ENCODE measurements around the gene CYP27A1. TPM values are rescaled to one million over a fixed set of nuclear protein-coding genes. Genes with fewer than 3 reads are reported as not detected.

Gene CYP27A1
- total RNA-seq, result 0.27 TPM

GRCh38 chr2:218781691-218782527 lies at the start of gene CYP27A1:
Gene CYP27A1 (plus strand): TSS chr2:218782147. CDS start chr2:218782183, 36 bp downstream.
- DNase-seq (ENCODE audit: low read depth in 2 of 3, low spot score in 2 of 3), result peak in 1 of 3 donors; percentile 23

DNA sequence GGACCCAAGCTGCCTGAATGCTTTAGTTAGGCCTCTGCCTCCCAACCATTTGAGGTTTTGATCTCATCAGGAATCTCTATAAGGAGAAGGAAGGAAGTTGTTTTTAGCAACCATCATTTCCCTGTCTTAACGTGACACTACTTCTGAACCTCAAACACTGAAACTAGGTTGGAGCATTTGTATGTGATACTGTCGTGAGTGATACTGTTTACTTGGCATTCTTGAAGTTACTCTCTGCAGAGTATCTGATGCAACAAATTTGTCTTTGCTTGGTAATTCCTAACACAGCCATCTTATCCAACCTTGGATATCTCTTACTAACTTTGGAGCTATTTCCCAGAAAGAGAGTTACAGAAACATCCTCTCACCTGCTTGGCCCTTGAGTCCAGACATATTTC lies 49.2 kb upstream of the CYP27A1 start:
- DNase-seq (ENCODE audit: low read depth in 2 of 3, low spot score in 2 of 3), result no peak

GRCh38 chr2:218733171-218734021 lies 48.6 kb upstream of the CYP27A1 start:
- DNase-seq (ENCODE audit: low read depth in 2 of 3, low spot score in 2 of 3), result peak in 1 of 3 donors; percentile 33

GRCh38 chr2:218734190-218734975 lies 47.6 kb upstream of the CYP27A1 start:
- DNase-seq (ENCODE audit: low read depth in 2 of 3, low spot score in 2 of 3), result no peak

DNA sequence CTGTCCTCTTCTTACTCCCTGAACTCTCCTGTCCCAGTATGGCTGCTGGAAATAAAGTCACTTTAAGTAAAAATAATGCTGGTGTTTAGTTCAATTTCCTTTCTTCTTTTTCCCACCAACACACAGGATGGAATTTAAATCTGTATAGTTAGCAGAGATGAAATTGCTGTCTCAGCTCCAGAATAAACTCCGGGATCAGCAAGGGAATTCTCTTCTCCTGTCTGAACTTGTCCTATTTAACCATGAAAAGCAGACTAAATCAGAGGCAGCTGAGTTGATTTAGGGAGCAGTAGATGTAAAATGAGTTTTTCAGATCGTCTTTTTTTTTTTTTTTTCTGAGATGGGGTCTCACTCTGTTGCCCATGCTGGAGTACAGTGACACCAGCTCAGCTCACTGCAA lies 45.4 kb upstream of the CYP27A1 start:
- no peak for DNase-seq (ENCODE audit: low read depth in 2 of 3, low spot score in 2 of 3)

DNA sequence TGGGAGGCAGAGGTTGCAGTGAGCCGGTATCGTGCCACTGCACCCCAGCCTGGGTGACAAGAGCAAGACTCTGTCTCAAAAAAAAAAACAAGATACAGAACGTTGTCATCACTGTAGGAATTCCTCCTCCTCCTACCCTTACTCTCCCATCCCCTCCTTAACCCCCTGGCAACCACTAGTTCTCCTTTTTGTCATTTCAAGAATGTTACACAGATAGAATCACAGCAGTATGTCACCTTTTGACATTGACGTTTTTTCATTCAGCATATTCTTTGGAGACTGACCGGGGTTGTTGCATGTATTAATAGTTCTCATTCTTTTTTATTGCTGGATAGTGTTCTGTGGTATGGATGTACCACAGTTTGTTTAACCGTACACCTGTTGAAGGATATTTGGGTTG lies 38.9 kb upstream of the CYP27A1 start:
- DNase-seq (ENCODE audit: low read depth in 2 of 3, low spot score in 2 of 3), result no peak

DNA sequence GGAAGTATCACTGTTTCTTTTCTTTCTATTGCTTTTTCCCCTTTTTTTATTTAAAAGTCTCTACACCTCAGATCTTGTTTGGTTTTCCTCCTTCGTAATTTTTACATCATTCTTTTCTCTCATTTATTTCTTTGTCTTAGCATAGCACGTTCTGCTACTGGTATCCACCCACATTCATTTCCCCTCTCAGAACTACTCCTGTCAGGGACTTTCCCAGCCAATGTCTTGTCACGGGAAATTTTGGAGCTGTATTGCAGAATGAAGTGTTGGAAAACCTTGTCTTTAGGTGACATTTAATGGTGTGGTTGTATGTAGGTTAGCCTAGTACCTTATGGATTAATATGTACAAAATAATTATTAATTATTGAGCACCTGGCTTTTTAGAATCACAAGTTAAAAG lies 37.3 kb upstream of the CYP27A1 start:
- DNase-seq (ENCODE audit: low read depth in 2 of 3, low spot score in 2 of 3), result no peak

DNA sequence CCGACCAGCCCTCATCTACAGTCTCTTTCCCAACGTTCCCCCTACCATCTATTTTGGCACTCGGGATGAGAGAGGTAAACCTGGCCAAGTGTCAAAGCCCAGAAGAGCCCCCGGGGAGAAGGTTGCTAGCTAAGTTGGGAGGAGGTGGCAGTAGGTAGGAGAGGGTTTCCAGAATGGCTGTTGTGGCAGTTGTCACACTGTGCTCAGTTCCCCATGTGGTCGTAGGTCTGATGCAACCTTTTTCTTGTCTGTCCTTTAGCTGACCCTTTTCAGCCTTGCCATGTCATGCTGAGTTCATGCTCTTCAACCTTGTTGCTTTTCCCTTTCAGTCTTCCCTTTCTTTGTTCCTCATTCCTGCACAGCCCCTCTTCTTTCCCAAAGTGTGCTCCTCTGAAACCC lies 36.8 kb upstream of the CYP27A1 start:
- DNase-seq (ENCODE audit: low read depth in 2 of 3, low spot score in 2 of 3), result peak in 1 of 3 donors; percentile 11

DNA sequence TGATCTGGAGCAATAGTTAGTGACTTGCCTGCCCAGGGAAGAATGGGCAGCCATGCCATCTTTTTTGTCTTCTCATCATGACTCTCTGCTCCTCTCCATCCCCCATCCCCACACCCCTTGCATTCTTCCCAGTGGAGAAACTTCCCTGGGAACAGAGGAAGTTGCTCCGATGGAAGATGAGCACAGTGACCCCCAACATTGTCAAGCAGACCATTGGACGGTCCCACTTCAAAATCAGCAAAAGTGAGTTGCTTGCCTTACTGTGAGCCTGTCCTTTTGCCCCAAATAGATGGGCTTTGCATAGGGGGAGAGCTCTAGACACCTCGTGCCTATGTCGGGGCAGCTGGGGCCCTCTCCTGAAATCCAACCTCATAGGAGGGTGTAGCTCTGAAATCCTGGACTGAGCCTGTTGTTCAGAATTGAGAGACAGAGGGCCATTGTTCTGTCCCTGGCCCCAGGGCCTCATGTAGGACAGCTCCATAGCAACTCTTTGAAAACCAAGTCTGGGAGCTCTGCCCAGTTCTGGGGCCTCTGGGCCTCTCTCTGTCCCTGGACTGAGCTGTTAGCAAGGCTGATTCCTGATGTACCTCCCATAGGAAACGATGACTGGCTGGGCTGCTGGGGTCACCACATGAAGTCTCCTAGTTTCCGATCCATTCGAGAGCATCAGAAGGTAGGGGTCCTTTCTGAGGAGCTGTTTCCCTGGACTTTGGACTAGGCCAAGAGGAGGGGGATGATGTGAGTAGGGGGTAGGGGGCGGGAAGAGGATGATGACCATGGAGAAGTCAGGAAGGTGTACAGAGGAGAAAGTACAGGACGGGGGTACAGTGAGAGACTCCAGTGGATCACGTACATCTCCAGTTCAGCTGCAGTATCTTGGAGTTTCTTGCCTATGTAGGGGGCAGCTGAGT lies 36.1 kb upstream of the CYP27A1 start:
- DNase-seq (ENCODE audit: low read depth in 2 of 3, low spot score in 2 of 3), result no peak

DNA sequence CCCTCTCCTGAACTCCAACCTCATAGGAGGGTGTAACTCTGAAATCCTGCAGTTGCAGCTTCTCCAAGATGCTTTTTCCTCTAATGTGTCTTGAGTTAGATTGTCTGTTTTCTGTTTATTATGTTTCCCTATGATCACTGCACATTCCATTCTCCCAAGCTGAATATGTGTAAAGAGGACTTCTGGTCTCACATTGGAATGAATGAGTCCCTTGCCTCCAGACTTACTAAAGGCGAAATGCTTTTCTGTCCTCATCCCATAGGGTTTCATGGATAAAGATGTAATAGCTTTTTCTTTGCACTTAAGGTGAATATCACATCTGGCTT lies 35.5 kb upstream of the CYP27A1 start:
- DNase-seq (ENCODE audit: low read depth in 2 of 3, low spot score in 2 of 3), result no peak

DNA sequence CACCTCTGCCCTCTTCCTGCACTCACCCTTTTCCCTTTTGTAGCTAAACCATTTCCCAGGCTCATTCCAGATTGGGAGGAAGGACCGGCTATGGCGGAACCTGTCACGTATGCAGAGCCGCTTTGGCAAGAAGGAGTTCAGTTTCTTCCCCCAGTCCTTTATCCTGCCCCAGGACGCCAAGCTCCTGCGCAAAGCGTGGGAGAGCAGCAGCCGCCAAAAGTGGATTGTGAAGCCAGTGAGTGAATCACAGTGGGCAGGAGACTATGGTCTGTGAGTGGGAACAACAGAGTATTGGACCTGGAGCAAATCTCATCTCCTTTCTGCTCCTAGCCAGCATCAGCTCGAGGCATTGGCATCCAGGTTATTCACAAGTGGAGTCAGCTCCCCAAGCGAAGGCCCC lies 35.0 kb upstream of the CYP27A1 start:
- DNase-seq (ENCODE audit: low read depth in 2 of 3, low spot score in 2 of 3), result no peak

- DNase-seq (ENCODE audit: low read depth in 2 of 3, low spot score in 2 of 3), result no peak
Observed at GRCh38 chr2:218748741-218749441, 33.1 kb upstream of the CYP27A1 start.

DNA sequence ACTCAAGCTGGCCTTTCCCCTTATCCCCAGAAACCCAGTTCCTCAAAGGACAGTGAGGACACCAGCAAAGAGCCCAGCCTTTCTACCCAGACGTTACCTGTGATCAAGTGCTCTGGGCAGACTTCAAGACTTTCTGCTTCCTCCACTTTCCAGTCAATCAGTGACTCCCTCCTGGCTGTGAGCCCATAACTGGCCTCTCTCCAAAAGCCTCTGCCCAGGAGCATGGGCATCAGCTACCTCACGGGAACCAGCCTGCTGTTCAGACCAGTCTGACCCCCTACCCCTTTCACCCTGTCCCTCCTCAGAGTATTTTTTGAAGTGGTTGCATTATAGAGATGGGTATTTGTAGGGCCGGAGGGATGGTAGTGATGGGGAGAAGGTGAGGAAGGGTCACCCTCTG lies 27.7 kb upstream of the CYP27A1 start:
- DNase-seq (ENCODE audit: low read depth in 2 of 3, low spot score in 2 of 3), result no peak

GRCh38 chr2:218754781-218755180 lies 27.2 kb upstream of the CYP27A1 start:
- DNase-seq (ENCODE audit: low read depth in 2 of 3, low spot score in 2 of 3), result no peak

GRCh38 chr2:218755198-218755566 lies 26.8 kb upstream of the CYP27A1 start:
- DNase-seq (ENCODE audit: low read depth in 2 of 3, low spot score in 2 of 3), result no peak

- DNase-seq (ENCODE audit: low read depth in 2 of 3, low spot score in 2 of 3), result no peak
Observed at GRCh38 chr2:218755567-218756404, 26.2 kb upstream of the CYP27A1 start.

DNA sequence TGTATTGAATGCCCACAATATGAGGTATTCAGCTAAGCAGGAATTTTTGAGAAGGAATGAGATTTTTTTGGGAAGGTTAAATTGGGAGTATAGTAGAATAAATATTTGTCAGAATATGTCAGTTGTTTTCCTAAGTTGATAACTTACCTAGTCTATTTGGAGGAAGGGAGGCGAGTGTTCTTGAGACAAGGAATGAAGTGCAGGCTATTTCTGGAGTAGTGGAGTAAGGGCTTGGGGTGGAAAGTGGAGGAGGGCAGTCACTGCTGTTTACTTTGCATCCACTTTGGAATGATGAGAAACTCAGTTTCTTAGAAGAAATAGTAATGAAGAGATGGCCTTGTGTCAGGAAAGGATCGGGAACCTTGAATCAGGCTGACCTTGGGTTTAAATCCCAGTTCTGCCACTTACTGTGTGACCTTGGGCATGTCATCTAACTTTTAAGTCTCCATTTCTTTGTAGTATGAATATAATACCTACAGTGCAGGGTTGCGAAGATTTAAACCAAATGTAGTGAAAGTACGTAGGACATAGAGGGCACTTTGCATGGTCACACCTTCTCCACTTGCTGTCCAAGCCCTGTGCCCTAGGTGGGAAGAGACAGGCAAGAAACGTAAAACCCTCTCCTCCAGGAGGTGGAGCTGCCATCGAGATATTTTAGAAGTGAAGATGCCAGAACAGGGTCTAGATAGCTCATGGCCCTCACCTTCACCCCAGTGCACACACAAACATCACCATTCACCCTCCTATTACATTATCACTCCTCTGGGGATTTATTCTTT lies 25.2 kb upstream of the CYP27A1 start:
- no peak for DNase-seq (ENCODE audit: low read depth in 2 of 3, low spot score in 2 of 3)

GRCh38 chr2:218761795-218762194 lies 20.2 kb upstream of the CYP27A1 start:
- no peak for DNase-seq (ENCODE audit: low read depth in 2 of 3, low spot score in 2 of 3)
